RPMI8226 (cell line): ENCODE data around the gene DDA1.

Experiments used
- DNase-seq: peaks from one replicate; pipeline ENCODE4 v3.0.0-alpha.2; 2015

DDA1 gene

DNA sequence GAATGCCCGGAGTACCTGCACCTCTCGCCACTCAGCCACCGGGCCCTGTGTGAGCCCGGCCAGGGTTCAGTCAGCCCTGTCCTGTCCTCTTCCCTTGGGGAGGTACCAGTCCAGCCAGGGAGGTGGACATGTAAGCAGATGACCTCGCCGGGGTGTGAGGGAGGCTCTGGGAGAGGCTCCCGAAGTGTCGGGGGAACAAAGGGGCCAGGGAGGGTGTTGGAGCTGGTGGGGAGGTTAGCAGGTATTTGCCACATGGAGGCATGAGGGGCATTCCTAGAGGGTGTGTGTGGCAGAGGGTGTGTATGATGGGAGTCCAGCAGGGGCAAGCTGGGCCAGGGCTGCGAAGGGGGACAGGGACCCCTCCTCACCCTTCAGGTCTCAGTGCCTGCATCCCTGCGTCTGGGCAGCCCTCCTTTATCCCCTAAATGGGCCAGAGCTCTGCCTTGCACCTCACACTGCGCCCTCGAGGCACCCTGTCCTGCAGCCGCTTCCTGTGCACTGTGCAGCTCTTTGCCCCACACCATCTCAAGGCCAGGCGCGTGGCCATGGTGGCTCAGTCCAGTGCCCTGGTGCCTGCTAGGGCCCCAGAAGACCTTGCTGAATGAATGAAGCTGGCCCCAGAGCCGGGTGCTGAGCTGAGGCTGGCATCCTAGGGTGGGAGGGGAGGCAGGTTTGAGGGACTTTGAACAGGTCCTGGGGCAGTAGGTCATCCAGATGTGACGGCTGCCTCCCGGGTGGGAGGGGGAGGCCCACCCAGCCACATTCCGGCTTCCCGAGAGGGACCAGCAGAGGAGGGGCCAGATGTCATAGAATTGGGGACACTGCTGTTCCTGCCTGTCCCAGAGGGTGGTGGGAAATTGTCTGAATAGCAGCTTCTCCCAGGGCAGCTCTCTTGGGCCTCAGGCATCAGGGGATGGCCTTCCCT is 3.1 kb downstream of the DDA1 start:
- DNase-seq, result no peak

DNA sequence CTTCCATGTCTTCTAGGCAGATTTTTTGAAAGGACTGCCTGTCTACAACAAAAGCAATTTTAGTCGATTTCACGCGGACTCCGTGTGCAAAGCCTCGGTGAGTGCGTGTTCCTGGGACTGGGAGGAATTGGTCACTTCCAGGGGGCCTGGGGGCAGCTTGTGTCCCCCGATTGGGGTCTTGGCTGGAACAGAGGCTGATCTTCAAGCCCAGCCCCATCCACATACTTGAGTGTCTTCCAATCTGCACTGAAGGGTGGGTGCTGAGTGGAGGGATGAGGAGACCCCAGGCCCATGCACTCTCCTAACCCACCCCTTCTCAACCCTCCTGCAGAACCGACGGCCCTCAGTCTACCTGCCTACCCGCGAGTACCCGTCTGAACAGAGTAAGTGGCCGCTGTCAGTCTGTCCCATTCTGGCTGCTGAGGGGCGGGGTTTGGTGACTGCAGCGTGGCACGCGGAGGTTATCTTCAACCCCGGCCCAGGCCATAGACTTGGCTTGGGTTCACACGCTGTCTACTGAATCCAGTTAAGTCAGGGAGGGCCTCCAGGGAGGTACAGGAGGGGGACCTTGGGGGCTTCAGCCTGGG is 4.7 kb downstream of the DDA1 start:
- no peak for DNase-seq

DNA sequence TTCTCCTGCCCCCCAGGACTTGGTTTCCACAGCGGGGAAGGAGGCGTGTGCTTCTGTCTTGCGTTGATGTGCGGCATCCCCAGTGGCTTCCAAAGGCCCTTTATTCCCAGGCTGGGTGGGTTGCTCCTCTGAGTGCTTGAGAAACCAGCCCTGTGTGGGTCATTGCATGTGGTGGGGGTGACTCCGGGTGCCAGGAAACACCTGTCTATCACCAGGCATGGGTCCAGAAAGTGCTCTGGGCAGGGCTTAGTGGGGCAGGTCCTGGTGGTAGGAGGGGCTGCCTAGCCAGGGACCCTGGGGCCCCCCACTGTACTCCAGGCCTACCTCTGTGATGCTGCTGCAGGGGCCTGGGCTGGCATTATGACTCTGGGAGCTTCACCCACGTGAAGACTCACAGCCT is 9.6 kb downstream of the DDA1 start:
- DNase-seq, result no peak

DNA sequence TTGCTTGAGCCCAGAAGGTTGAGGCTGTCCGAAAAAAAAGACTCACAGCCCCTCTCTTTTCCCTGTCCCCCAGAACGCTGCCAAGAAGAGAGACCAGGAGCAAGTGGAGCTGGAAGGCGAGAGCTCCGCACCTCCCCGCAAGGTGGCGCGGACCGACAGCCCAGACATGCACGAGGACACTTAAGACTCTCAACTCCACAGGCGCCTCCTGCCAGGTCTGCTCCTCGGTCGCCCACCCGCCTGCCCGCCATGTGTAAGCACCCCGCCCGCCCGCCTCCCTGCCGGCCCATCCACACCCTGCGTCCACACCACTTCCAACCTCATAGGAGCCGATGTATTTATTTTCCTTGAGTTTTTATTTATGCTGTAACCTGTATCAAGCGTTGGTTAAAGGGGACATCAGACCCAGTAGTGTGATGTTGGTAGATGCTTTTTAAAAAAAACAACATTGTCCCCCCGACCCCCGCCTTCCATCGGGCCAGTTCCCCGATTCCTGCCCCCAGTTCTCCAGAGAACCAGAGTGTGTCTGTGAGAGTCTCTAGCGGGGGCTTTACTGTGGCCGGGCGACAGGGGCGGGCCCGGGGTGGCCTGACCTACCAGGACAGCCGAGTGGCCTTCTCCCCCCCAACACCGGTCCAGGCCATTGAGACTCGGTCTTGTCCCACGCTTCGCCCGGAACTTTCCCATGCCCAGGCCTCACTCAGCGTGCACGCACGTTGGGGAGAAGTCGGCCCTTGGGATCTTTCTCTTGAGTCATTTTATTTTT is 10.3 kb downstream of the DDA1 start:
- DNase-seq, result no peak

DNA sequence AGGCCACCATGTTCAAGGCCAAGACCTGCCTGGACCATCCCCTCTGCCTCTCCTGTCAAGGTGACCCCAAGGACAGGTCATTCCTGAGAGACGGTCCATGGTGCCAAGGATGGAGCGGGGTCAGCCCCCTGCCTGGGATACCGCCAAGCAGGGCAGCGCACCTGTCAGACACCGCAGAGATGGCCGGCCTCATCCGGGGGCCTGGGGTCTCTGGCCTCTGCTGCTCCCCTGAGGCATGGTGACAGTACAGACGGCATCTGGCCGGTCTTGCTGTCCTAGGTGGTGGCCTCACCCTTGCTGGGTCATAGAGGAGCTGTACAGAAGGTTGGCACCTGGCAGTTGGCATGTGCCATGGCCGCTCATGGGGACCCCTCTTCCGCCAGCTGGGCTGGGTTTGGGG is 11.1 kb downstream of the DDA1 start:
- DNase-seq, result no peak

GRCh38 chr19:17321655-17322489 is 12.5 kb downstream of the DDA1 start:
- DNase-seq, result no peak

DNA sequence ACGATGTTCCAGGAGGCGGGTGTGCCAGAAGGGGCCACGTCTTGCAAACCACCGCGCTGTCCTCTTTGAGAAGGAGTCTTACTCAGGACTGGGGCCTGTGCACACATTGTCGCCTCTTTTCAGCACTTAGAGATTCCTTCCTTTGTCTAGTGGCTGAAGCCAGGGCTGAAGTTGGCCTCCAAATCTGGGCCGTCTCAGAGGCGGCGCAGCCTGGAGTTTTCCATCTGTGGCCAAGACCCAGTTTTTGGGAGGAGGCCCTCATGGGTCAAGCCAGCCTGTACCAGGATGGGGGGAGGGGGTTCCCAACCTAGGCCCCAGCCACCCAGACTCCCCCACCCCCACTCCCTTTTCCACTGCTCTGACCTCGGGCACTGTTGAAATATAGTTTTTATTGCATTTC is 13.5 kb downstream of the DDA1 start:
- no peak for DNase-seq

DNA sequence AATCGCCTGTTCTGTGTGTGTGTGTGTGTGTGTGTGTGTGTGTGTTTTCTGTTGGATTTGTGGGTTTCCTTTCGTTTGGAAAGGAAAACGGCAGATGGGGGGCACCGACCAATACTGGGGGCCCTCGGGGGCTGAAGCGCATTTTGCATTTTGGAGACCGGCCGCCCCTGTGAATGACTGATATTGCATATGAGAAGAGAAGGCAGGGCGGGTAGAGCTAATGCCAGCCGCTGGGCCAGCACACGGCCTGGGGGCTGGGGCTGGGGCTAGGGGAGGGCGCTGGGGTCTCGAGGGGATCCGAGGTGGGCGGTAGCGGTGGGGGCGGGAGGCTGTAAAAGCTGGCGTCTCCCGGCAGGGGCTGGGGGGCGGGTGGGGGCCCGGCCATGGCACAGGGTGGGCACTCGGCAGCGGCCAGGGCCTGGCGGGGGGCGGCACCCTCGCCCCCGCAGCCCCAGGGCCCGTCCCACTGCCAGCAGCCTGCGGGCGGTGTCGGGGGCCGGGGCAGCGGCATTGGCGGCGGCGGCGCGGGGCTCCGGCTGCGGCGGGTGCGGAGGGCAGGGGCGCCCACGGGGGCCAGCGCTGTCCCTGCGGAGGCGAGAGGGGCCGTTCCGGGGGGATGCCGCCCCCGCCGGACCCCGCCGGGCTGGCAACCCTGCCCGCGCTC is 14.1 kb downstream of the DDA1 start:
- DNase-seq, result no peak

DNA sequence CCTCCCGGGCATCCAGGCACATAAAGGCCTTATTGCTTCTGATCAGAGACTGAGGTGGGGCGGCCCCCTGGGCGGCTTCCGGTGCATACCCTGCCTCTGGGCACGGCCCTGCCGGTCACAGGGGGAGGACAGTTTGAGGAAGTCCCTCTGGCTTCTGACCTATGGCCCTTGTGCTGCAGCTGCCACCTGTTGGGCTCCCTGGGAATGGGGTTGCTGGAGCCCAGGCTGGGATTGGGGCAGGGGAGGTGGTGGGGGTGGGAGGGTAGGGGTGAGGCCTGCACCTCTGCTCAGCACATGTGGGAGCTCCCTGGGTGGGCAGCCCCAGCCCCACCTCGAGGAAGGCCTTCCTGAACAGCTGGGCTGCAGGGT is 14.6 kb downstream of the DDA1 start:
- no peak for DNase-seq

- DNase-seq, result no peak
Measured at GRCh38 chr19:17324357-17325114, 15.2 kb downstream of the DDA1 start.

- DNase-seq, result no peak
Measured at GRCh38 chr19:17325133-17325532, 15.8 kb downstream of the DDA1 start.

DNA sequence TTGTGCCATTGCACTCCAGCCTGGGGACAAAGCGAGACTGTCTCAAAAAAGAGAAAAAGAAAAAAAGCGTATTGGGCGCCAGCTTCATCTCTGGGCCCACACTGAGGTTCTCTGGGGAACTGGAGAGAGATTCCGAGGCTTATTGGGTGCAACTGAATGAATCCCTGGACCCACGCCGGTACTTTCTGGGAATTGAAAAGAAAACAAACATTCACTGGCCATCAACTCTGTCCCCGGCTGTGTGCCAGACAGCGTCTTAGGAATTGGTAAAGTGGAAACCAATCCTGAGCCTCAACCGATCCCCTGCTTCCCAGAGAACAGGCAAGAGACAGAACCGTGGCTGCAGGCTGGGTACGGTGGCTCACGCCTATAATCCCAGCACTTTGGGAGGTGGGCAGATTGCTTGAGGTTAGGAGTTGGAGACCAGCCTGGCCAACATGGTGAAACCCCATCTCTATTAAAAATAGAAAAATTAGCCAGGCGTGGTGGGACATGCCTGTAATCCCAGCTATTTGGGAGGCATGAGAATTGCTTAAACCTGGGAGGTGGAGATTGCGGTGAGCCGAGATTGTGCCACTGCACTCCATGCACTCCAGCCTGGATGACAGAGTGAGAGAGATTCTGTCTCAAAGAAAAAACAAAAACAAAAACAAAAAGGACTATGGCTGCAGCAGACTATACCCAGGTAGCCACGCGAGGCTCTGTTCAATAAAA is 16.7 kb downstream of the DDA1 start:
- no peak for DNase-seq

- DNase-seq, result no peak
Measured at GRCh38 chr19:17326595-17326966, 17.2 kb downstream of the DDA1 start.

GRCh38 chr19:17327068-17327653 is 17.8 kb downstream of the DDA1 start:
- no peak for DNase-seq

DNA sequence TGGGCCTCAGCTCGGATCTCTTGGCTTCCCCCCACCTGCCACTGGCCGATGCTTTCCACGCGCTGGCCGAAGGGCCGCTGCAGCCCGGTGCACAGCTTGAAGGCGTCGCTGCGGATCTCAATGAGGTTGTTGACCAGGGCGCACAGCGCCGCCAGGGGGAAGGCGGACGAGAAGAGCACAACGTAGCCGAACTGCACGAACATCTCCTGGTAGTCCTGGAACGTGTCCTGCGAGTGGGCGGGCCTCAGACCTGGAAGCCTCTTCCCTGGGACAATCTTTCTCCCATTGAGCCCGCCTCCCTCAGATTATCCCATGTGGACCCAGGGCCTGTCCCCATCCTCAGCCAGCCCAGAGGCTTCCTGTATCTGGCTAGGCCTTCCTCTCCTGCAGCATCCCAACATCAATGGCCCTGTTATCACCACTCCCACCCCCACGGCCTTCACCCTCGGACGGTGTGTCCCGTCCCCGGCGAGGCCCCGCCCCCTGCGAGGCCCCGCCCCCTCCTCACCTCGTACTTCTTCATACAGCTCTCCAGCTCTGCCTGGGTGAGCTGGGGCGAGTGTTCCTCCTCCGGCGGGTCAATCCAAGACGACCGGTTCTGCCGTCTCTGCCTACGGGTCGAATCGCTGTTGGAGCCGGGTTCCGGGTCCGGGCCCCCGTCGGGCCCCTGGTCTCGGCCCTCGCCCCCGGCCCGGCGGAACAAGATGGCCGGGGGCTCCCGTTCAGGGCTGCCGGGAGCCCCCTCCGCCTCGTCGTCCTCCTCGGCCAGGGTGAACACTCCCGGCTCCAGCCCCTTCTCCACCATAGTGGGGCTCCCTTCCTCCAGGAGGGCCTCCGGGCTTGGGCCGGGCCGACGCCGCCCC is 18.5 kb downstream of the DDA1 start:
- DNase-seq, result no peak

DNA sequence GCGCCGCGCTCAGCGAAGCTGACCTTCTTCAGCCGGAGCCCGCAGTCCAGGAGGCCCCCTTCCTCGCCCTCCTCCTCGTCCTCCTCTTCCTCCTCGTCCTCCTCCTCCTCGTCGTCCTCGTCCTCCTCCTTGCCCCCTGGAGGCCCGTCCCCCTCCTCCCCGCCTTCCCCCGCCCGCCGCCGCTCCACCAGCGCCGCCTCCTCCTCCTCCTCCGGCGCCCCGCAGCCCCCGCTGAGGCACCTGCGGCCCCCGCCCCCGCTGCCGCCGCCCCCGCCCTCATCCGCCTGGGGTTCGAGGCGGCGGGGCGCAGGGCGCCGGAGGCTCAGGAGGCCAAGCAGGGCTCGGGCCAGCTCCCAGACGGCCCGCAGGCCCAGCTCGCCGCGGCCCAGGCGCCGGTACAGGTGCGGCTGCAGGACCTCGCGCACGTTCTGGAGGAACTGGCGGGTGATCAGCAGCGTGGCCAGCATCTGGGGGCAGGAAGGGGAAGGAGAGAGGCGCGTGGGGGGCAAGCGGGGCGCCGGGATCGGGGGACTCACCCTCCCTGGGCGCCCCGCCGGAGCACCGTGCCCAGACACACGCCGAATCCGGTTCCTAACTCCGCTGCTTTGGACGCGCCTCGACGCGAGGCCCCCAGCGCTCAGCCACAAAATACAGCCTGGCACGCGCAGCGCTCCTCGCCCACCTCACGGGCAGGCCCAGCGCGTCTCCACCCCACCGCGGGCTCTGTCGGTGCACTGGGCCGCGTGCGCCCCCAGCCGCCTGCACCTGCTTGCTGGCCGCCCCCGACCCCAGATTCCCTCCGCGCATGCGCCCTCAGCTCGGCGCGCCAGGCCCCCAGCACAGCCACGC is 19.4 kb downstream of the DDA1 start:
- no peak for DNase-seq

- no peak for DNase-seq
Measured at GRCh38 chr19:17329366-17330261, 20.3 kb downstream of the DDA1 start.
